ENCODE measurements around the gene CARS2. TPM values are rescaled to one million over a fixed set of nuclear protein-coding genes. Genes with fewer than 3 reads are reported as not detected.
A peak's percentile ranks its signal among the peaks of the same experiment; 100 is the strongest.

The CARS2 gene
- polyA plus RNA-seq, 1 donor (not counting 4 experiments of a cell fraction or from before 2014, with no cell fraction given): 90.0 TPM

DNA sequence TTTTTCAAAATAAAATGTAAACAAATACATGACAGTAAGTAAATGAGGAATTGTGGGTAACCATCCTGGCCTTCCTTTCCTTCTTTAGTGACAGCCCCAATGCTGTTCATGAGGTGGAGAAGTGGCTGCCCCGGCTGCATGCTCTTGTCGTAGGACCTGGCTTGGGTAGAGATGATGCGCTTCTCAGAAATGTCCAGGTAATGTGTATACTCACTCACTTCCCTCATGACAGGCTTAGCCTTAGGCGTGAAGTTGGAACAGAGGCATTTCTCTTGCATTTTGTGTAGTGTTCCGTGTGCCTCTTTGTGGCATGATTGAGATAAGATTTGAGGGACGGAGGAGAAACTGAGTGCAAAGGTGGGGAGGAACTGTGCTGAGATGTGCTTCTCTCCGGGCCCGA, 78.6 kb downstream of the CARS2 start:
- Histone ChIP-seq H3K9me3 (ENCODE audit: control insufficient read depth, low read depth, low read length) (no peaks in the 10 kb centered on the region), H3K36me3 (ENCODE audit: control insufficient read depth in 2 of 2, extremely low read depth in 1 of 2, insufficient read depth in 2 of 2, low read length in 2 of 2) (peaks cover 18 to 37% of the 10 kb centered on the region in 2 experiments), H3K79me2 (ENCODE audit: control insufficient read depth, insufficient read depth, low read length) (peaks cover 85% of the 10 kb centered on the region), H3K27me3 (ENCODE audit: control insufficient read depth, extremely low read depth, insufficient read depth, low read length) (no peaks in the 10 kb centered on the region), H3K4me3 (ENCODE audit: control insufficient read depth in 2 of 3, extremely low read depth in 1 of 3, insufficient read depth in 2 of 3, low read depth in 1 of 3, low read length in 3 of 3) (no peak overlapping the region), H3K9me1 (ENCODE audit: control insufficient read depth, extremely low read depth, insufficient read depth, low read length) (no peaks in the 10 kb centered on the region), H3K4me1 (ENCODE audit: control insufficient read depth, extremely low read depth, insufficient read depth, low read length) (peaks cover 15% of the 10 kb centered on the region), H4K20me1 (ENCODE audit: control insufficient read depth, extremely low read depth, insufficient read depth, low read length) (peaks cover 15% of the 10 kb centered on the region), H3K9ac (ENCODE audit: control insufficient read depth, extremely low read depth, insufficient read depth, low read length) (no peak overlapping the region), H2AFZ (ENCODE audit: control insufficient read depth, low read length) (no peak overlapping the region), H3K4me2 (ENCODE audit: control insufficient read depth, extremely low read depth, insufficient read depth, low read depth, low read length) (peak overlapping the region; percentile 29), H3K27ac (ENCODE audit: control insufficient read depth, insufficient read depth, low read length) (peak overlapping the region; percentile 52)
- FAIRE-seq (peak; percentile 89), DNase-seq (ENCODE audit: low read depth, low spot score) (peak; percentile 38)
- TF ChIP-seq EZH2 (IDR thresholded peaks at IDR 0.05; ENCODE audit: low read length): no peak
- TF ChIP-seq, protein P1, sequence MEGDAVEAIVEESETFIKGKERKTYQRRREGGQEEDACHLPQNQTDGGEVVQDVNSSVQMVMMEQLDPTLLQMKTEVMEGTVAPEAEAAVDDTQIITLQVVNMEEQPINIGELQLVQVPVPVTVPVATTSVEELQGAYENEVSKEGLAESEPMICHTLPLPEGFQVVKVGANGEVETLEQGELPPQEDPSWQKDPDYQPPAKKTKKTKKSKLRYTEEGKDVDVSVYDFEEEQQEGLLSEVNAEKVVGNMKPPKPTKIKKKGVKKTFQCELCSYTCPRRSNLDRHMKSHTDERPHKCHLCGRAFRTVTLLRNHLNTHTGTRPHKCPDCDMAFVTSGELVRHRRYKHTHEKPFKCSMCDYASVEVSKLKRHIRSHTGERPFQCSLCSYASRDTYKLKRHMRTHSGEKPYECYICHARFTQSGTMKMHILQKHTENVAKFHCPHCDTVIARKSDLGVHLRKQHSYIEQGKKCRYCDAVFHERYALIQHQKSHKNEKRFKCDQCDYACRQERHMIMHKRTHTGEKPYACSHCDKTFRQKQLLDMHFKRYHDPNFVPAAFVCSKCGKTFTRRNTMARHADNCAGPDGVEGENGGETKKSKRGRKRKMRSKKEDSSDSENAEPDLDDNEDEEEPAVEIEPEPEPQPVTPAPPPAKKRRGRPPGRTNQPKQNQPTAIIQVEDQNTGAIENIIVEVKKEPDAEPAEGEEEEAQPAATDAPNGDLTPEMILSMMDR (optimal IDR thresholded peaks at IDR 0.05 in 1 of 3, IDR thresholded peaks at IDR 0.05 in 1 of 3, conservative IDR thresholded peaks at IDR 0.05 in 1 of 3; ENCODE audit: extremely low read depth in 1 of 3, insufficient read depth in 2 of 3, low read length in 3 of 3): no peak
- dilution Hi-C loops (cut with MboI; ENCODE audit: extremely low pct_ligation_motif_present, low sequenced_read_pairs): no loop called here

DNA sequence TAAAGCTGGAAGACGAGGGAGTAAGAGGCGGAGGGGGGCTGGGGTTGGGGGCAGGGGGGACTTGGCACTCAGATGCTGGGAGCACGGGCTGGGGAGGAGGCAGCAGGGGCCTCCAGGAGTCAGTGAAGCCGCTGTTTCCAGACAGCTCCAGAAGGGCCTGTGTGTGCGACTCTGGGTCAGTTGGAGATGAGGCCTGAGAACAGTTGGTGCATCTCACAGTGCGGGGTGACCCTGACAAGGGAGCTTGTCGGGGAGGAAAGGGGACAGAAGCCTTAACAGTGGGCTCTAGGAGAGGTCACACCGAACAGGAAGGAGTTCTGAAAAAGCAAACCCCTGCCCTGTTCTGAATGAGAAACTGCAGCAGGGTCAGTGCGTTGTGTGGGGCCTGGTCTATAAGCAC, 79.4 kb downstream of the CARS2 start:
- TF ChIP-seq, protein P1 (optimal IDR thresholded peaks at IDR 0.05 in 1 of 3, IDR thresholded peaks at IDR 0.05 in 1 of 3, conservative IDR thresholded peaks at IDR 0.05 in 1 of 3; ENCODE audit: extremely low read depth in 1 of 3, insufficient read depth in 2 of 3, low read length in 3 of 3): no peak
- TF ChIP-seq EZH2 (IDR thresholded peaks at IDR 0.05; ENCODE audit: low read length): no peak
- no peak for DNase-seq (ENCODE audit: low read depth, low spot score)
- FAIRE-seq: no peak
- Histone ChIP-seq H2AFZ (ENCODE audit: control insufficient read depth, low read length) (no peak overlapping the region), H3K36me3 (ENCODE audit: control insufficient read depth in 2 of 2, extremely low read depth in 1 of 2, insufficient read depth in 2 of 2, low read length in 2 of 2) (peaks cover 21 to 40% of the 10 kb centered on the region in 2 experiments), H3K27me3 (ENCODE audit: control insufficient read depth, extremely low read depth, insufficient read depth, low read length) (no peaks in the 10 kb centered on the region), H3K9ac (ENCODE audit: control insufficient read depth, extremely low read depth, insufficient read depth, low read length) (no peak overlapping the region), H3K9me1 (ENCODE audit: control insufficient read depth, extremely low read depth, insufficient read depth, low read length) (no peaks in the 10 kb centered on the region), H3K79me2 (ENCODE audit: control insufficient read depth, insufficient read depth, low read length) (peaks cover 91% of the 10 kb centered on the region), H4K20me1 (ENCODE audit: control insufficient read depth, extremely low read depth, insufficient read depth, low read length) (peaks cover 15% of the 10 kb centered on the region), H3K4me3 (ENCODE audit: control insufficient read depth in 2 of 3, extremely low read depth in 1 of 3, insufficient read depth in 2 of 3, low read depth in 1 of 3, low read length in 3 of 3) (no peak overlapping the region), H3K4me2 (ENCODE audit: control insufficient read depth, extremely low read depth, insufficient read depth, low read depth, low read length) (no peak overlapping the region), H3K27ac (ENCODE audit: control insufficient read depth, insufficient read depth, low read length) (peak overlapping the region; percentile 49), H3K9me3 (ENCODE audit: control insufficient read depth, low read depth, low read length) (no peaks in the 10 kb centered on the region), H3K4me1 (ENCODE audit: control insufficient read depth, extremely low read depth, insufficient read depth, low read length) (peaks cover 15% of the 10 kb centered on the region)
- dilution Hi-C loops (cut with MboI; ENCODE audit: extremely low pct_ligation_motif_present, low sequenced_read_pairs): no loop called here
